HG03108 (cell line): ENCODE measurements around the gene PLCH1.

ENCODE experiments used
- ATAC-seq: cut with Tn5 transposase; IDR thresholded peaks from one replicate; pipeline ENCODE4 v1.9.1; 2021; ENCODE audit warnings: moderate library complexity; ENCODE audit not compliant: unreplicated experiment

Gene PLCH1

DNA sequence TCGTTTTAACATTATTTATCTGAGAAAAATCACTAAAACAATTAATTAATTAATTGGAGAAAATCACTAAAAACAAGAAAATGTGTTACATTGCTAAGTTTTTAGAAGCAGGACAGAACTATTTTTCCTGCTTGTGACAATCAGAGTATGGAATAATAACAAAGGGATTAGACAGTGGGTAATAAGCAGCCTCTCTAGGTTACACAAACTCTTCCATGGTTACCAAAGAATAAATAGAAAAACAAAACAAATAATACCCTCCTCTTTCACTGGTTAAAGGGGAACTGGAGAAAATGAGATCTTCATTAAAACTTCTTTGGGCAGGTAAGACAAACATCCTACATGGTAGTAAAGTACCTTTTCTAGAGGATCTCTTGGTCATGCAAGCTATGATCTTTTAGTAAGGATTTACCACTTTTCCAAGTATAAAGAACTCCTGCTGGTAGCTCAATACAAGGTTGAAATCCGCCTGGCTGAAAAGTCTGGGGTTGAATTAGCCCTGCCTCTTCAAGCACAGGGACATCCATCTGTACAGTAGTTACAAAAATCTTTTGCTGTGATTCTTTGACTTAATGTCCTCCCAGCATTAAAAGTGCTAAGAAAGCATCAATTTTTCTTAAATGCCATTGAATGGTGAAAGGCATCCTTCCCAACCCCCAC is 2.5 kb upstream of the PLCH1 start:
- ATAC-seq: no peak

DNA sequence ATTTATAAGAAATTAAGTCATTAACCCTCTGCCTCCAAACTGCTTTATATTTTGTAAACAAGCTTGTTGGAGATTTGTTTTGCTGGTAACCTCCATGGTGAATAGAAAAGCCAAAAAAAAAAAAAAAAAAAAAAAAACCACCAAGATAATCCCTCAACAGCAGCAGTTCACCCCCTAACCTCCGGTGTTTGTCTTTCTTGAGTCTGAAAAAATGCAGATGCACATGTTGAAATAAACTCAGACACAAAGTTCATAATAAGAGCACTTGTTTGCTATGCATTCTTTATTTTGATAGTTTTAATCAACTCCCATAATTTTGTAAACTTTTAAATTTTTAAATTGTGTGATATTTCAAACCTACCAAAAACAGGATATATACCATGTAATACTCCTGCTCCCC is 1.8 kb upstream of the PLCH1 start:
- no peak for ATAC-seq

DNA sequence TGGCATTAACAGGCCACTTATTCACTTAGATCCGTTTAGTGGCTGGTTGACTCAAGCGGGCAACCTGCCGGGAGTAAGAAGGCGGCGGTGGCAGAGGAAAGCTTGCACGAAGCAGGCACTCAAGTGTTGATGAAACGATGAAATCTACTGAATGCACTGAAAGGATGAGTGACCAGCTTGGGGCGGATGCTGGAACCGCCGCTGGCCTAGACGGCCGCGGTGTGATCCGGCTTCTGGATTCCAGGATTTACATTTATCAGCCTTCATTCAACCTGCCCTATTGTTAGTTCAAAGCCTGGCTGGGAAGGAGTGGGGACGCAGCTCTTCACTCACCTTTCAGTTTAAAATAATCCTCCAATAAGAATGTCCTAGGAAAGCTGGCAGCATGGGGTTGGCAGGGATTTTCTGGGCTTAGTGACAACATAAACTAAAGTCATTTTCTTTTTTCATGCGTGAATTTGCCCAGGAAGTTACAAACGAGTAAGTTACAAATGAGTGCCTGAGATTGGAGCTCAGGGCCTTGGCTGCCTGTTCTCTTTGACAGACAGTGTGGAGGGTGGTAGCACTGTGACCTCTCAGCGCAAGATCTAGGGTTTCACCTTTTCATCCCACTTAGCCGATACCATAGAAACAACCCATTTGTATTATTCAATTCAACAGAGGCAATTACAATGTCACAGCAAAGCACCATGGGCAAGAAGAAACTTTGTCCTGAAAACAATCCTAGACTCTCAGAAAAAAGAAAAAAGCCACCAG is 1.1 kb upstream of the PLCH1 start:
- no peak for ATAC-seq

DNA sequence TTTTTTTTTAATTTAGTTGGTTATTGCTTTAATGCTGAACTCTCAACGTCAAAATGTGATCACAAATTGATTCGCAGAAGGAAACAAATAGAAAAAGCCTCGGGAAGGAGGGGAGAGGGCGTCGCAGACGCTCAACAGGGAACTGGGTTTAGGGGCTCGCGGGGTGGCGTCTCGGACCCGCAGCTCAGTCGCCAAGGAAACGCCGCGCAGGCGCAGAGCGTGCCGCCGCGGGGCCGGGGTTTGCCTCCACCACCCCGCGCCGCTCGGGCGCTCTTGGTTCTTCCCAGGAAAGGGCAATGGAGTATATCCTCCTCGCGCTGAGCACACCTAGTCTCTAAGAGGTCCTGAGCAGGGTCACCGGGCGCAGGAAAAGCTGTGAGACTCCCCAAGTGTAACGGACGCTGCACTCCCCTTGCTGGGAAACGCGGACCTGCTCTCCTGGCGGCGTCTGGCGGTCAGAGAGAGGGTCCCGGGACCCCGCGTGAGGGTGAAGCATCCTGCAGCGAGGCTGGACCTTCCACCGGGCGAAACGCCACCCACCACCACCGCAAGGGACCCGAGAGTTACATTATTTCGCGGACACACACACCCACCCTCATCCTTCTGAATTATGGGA is 753 bp downstream of the PLCH1 start:
- ATAC-seq: peak; percentile 32

DNA sequence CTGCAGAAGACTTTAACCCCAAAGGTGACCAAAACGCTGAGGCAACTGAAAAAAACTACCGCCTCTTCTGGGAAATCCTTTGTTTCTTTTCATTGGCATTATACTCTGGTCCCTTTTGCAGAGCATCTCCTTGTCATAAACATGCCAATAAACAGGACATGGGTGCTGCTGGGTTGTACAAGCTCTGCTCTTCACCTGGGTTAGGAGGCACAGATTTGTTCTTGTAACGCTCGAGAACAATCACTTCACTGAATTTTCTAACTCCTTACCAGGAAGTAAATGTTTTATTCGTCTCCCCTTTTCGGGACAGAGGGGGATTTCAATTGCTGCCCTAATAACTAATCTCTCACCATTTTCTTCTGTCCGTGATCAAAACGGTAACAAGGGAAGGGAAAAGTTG is 1.3 kb downstream of the PLCH1 start:
- no peak for ATAC-seq

DNA sequence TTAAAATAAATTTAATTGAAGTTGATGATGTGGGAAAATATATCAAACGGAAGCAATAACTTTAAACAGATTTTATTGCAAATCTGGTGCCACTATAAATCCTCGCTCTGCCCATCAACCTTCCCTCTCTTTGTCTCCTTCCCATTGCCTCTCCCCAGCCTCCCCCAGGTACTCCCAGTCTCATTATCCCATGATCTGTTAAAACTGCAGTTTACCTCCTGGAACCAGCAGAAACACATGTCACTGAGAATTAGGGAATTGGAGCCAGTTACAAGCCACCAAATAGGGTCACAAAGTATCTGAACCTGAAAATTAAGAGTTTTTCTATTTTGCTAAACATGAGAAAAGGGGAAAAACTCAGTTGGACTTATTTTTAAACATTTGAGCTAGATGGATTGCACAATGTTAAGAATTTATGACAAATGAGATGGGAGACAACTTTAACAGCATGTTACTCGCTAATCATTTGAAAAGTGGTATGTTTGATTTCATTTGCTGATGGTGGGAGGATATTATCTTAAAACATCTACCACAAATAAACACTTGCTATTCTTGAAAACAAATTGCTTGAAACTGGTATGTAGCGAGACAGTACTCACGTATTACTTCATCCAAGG is 2.4 kb downstream of the PLCH1 start:
- ATAC-seq: no peak

DNA sequence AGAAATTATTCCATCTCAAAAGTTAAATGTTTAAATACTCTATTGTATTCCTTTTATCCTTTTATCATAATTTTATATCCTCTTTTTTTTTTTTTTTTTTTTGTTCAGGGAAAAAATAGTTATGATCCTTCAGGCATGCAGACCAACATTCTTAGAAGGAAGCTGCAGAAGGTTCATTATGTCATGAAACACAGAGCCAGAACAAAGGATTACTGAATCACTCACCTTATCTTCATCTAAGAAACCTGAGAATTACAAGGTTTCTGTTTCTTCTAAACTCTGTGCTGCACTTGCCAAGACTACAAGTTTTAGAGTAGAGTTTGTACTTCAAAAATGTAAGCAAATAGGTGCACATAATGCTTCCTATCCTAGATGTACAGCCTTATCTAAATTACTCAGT is 3.3 kb downstream of the PLCH1 start:
- no peak for ATAC-seq

DNA sequence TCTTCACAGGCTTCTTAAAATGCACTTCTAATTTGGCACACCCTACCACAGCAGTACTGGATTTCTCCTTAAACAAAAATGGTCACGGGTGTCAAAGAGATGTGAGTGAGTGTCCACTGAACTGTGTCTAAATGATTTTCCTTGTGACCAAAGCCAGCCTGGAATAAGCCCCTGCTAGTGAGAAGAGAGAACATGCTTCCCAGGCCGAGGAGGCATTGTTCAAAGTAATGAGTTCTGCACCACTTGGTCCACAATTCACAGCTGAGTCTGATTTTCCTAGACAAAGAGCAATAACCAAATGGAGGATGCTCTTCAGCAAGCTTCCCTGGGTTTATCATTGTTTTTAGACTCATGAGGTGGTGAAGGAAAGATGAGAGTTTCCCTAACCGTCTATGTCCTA is 3.8 kb downstream of the PLCH1 start:
- ATAC-seq: no peak

DNA sequence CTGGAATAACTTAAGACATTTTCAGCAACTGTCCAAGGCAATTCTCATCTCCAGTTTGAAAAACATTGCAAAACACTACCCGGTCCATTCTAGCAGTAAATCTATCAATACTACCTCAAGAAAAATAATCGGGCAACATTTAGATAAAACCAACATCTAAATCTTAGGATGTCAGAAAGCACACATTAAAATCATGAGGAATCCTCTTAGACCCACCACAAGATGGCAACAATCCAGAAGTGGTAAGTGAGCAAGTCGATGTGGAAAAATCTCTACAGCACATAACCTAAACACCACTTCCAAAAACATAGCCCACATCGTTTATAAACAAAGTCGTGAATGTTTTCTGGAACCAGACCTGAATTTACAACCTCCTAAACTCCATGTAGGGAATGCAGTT is 5.7 kb downstream of the PLCH1 start:
- no peak for ATAC-seq

DNA sequence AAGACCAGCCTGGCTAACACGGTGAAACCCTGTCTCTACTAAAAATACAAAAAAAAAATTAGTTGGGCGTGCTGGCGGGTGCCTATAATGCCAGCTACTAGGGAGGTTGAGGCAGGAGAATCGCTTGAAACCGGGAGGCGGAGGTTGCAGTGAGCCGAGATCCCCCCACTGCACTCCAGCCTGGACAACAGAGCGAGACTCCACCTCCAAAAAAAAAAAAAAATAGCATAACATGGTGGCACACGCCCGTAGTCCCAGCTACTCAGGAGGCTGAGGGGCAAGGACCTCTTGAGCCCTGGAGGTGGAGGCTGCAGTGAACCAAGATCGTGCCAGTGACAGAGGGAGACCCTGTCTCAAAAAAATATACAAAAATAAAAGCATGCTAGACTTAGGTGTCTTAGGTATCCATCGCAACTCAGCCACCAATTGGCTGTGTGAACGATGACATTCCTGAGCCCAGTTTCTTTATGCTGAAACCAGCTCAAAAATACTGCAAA is 6.2 kb downstream of the PLCH1 start:
- ATAC-seq: no peak

DNA sequence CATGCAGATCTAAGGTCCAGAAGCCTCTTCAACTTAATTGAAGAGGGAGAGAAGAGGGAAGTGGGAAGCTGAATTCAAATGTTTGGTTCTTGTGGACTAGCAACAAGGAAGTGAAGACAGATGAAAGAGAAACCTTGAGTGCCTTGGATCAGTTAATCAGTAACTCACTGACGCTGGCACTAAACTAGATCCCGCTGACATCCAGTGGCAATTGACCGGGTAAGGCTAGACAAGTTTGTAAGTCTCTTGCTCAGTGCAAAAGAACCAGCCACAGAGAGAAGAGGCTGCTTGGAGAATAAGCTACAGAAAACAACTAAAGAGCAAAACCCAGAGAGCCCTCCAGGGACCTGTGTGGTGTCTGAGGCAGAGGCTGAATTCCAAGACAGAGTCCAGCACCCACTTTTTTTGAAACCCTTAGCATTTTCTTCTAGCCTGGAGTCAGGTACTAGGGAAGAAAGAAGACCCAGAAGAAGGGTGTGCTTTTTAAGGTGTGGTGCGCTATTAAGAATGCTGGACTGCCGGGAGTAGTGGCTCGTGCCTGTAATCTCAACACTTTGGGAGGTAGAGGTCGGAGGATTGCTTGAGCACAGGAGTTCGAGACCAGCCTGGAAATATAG is 6.9 kb downstream of the PLCH1 start:
- ATAC-seq: peak; percentile 96

DNA sequence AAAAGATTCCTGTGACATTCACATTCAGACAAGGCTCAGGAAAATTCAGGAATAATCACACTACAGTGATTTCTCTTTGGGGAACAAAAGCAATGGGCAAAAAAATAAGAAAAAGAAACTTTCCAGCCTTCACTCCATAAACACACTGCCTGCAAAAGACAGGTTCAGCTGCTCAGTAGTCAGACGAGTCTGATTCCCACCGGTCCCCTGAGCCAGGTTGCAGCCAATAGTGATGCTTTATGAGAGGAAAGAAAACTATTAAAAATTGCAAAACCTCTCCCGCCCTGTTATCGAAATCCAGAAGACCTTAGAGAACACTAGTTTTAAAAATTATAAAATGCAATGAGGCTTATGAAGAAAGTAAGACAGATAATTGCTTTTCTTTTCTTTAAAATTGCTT is 8.5 kb downstream of the PLCH1 start:
- no peak for ATAC-seq

DNA sequence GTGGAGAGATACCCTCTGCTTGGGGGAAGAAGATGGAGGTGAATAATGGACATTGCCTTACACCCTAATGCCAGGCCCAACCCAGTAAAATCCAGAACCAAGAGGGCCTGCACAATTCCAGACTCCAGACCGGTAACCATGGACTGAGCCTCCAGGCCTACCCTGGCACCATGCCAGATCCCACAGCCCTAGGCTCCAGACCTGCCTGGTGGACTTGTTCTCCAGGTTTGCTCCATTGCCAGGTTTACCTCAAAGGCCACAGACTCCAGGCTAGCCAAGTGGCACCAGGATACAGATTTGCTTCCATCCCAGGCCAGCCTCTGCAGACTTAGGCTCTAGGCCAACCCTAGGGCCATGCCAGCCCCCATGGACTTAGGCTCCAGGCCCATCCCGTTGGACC is 14.0 kb downstream of the PLCH1 start:
- ATAC-seq: no peak

DNA sequence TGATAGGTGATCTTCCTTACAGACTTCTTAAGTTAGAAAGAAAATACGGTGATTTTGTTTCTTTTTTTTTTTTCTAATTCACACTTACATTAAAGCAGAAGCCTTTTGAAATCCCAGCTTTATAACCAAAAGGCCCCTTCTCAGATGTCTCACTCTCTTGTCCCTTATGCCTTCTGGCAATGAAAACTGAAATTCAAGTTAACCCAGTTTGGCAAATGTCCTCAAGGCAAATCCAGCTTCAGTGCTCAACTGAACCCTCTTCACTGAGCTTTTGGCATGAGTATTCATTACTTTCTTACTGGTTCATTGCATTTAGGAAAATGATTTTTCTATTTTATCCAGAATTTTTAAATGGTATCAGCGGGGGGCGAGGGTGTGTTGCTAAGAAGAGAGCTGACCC is 17.0 kb downstream of the PLCH1 start:
- ATAC-seq: no peak

DNA sequence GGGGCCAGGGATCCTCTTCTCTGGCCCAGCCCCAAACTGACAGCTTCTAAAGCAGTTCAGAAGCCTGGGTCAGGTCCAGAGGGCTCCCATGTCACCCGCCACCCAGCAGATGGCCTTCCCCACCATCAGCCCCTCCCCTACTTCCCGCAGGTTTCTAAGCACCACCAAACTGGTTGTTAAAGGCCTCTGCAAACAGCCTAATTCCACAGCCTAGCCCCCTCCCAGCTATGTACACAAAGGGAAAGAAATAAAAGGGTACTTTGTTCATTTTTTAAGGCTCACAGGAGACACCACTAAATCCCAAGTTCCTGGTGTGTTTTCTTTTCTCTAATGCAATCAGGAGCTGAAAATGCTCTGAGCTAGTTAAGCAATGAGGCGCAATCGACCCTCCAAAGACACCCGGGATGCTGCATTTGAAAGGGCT is 30.6 kb downstream of the PLCH1 start:
- no peak for ATAC-seq

DNA sequence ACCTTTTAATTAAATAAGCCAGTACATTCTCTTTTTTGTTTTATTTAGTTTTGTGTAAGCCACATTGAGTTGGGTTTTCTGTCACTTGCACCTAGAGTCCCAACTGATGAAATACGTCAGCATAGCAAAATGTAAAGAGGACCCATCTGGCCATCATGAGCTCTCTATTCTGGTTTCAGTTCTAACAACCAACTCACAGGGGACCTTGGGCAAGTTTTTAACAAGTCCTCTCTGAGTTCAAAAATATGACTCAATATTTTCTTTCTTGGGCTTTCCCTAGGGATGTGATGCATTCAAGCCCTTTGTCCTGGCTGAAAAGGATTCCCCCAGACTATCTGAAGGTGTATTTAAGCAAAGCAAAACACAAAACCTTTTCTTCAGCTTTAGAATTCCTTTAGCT is 32.9 kb downstream of the PLCH1 start:
- peak; percentile 96 for ATAC-seq

DNA sequence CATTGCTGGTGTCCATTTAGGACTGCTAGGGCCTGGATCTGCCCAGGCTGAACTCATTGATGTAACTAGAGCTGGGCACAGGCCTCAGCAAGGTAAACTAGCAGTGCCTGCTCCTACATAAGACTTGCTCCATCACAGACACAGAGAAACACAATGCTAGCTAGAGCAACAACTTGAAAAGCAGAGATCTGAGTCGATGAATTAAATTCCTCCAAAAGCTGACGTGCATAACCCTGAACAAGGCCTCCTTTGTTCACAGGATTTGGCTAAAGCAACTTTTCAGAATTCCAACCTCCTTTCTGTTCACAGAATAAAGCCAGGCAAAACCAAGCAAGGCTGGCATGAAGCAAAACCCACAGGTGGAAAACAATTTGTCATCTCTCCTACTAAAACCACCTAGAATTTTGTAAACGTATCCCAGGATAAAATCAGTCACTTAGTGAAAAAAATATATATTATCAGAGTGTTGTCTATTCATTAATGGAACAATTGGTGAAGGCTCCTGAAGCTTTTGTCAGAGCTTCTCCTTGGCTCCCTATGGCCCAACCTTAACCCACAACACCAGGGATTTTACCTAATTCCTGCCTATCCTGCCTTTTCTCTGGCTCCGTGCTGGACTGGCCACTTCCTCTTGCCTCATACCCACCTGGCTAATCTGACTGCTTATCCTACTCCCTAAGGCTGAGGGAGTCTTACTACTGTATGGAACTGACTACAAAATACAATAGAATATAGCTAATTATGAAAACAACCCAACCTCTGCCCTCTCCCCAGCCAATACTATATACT is 39.9 kb downstream of the PLCH1 start:
- no peak for ATAC-seq

DNA sequence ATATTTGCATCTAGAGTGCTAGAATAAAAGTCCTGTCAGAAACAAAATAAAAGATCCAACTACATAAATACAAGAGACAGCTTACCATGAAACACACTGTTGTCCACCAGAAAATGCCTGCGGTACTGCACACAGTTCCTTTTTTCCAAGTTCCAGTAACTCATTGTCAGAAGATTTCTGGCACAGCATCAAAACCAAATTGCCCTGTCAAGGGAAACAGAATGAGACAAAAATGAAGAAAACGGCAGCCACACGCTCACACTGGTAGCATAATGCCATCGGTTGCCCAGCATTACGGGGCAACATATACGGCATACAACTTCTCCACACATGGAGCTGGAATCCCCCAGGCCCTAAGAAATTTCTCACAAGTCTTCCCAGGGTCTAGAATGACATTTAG is 40.8 kb downstream of the PLCH1 start:
- ATAC-seq: no peak

DNA sequence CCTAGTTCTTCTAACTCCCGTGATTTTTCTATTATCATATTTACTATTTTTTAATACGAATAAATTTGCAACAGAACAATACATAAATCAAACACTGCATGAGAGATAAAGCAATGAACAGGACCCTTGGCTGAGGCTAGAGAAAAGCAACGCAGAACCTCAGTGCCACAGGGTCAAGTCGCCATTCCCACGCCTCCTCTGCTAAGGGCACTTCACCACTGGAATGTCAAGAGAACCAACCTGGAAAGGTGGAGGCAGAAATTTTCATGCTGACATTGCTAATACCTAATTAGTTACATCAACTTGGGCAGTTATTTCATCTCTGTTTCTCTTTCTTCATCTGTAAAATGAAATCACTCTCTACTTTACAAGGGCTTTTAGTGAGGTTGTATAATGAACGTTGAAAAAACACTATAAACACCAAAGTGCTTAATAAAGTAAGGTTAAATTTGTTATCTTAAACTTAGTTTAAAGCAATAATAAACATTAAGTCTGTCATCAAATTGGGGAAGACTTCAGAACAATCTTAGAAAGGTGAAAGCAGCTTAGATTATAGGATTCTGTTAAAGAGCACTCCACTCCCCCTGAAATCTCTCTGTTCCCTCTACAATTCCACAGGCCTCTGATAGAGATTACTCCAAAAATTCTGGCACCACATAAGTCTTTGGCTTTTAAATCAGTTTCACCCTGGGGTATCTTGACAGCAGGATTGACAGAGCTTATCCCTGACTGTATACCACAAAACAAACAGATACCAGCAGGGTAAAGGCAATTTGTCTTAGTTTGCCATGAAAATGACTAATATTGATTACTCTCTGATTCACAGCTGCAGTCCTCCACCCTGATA is 41.9 kb downstream of the PLCH1 start:
- no peak for ATAC-seq
